DMS53 (cell line): ENCODE measurements around the gene SV2A.
"Not testable (repeated sequence)": the region's sequence is repeated elsewhere in the genome, so short reads cannot be mapped to it uniquely, and the experiment has no call there.

Experiments used
- DNase-seq: peaks from one replicate; lab custom pipeline; 2025; lab: John Stamatoyannopoulos, UW

SV2A gene

GRCh38 chr1:149928401-149928724, 10.7 kb upstream of the SV2A start:
- no peak for DNase-seq

GRCh38 chr1:149927563-149928400, 10.1 kb upstream of the SV2A start, which contains the start of gene SF3B4:
Gene SF3B4 (minus strand): TSS chr1:149927803. CDS start chr1:149927759, 44 bp downstream.
- peak; percentile 97 for DNase-seq

- no peak for DNase-seq
These were observed 9.5 kb upstream of the SV2A start for GRCh38 chr1:149927056-149927562.

GRCh38 chr1:149926296-149926695, 8.7 kb upstream of the SV2A start:
- no peak for DNase-seq

GRCh38 chr1:149925751-149926150, 8.1 kb upstream of the SV2A start:
- no peak for DNase-seq

- DNase-seq, result no peak
These were observed 7.7 kb upstream of the SV2A start for GRCh38 chr1:149925345-149925744.

- no peak for DNase-seq
These were observed 6.0 kb upstream of the SV2A start for GRCh38 chr1:149923626-149924025.

GRCh38 chr1:149916898-149917252, 769 bp downstream of the SV2A start:
- no peak for DNase-seq

- DNase-seq, result no peak
These were observed 1.3 kb downstream of the SV2A start for GRCh38 chr1:149916193-149916897.

GRCh38 chr1:149915429-149916192, 2.0 kb downstream of the SV2A start:
- DNase-seq, result no peak

GRCh38 chr1:149914545-149914944, 3.1 kb downstream of the SV2A start:
- DNase-seq, result no peak

GRCh38 chr1:149906570-149907075, 11.0 kb downstream of the SV2A start:
- DNase-seq, result no peak

- peak; percentile 28 for DNase-seq
These were observed 13.7 kb downstream of the SV2A start for GRCh38 chr1:149903836-149904491.

GRCh38 chr1:149899460-149900284, 18.0 kb downstream of the SV2A start, which contains the start of gene BOLA1:
Gene BOLA1 (plus strand): TSS chr1:149899568. CDS start chr1:149900060, 492 bp downstream.
- DNase-seq, result peak; percentile 98

GRCh38 chr1:149896575-149896974, 21.1 kb downstream of the SV2A start:
- DNase-seq, result no peak

- peak; percentile 63 for DNase-seq
These were observed 28.7 kb downstream of the SV2A start for GRCh38 chr1:149888999-149889289.

- DNase-seq, result peak; percentile 94
These were observed 29.2 kb downstream of the SV2A start for GRCh38 chr1:149888247-149888998.

GRCh38 chr1:149887456-149888246, 30.0 kb downstream of the SV2A start:
- peak; percentile 99 for DNase-seq

GRCh38 chr1:149887196-149887455, 30.5 kb downstream of the SV2A start:
- not testable (repeated sequence) for DNase-seq
